NT2/D1 (cell line): ENCODE data around the gene ZNF248.

Source experiments
- DNase-seq: peaks from one replicate; pipeline ENCODE4 v3.0.0-alpha.2; 2011; ENCODE audit warnings: low read depth, low spot score
- H3K27me3 ChIP-seq: 2 replicates; pipeline ENCODE4 v1.6.0; 2011; ENCODE audit warnings: mild to moderate bottlenecking; ENCODE audit not compliant: insufficient read length, insufficient read depth
- H3K36me3 ChIP-seq: 2 replicates; pipeline ENCODE4 v1.6.1; 2011; ENCODE audit warnings: mild to moderate bottlenecking, low read length, mixed read lengths; ENCODE audit not compliant: insufficient read depth, insufficient read length
- H3K4me1 ChIP-seq: 2 replicates; pipeline ENCODE4 v1.5.1; 2011; ENCODE audit not compliant: insufficient read depth, insufficient read length
- H3K4me3 ChIP-seq: 2 replicates; pipeline ENCODE4 v1.5.1; 2011; ENCODE audit warnings: low read depth; ENCODE audit not compliant: insufficient read length
- H3K9ac ChIP-seq: 2 replicates; pipeline ENCODE4 v1.6.0; 2011; ENCODE audit warnings: low read depth; ENCODE audit not compliant: insufficient read length
- H3K9me3 ChIP-seq: 2 replicates; pipeline ENCODE4 v1.5.1; 2011; ENCODE audit warnings: mild to moderate bottlenecking, low read length; ENCODE audit not compliant: insufficient read depth
- SUZ12 ChIP-seq: IDR thresholded peaks from 2 replicates; pipeline ENCODE4 v1.6.1; 2011; ENCODE audit not compliant: insufficient read length, insufficient read depth; ENCODE audit errors: extremely low read depth
- YY1 ChIP-seq: IDR thresholded peaks from 2 replicates; pipeline ENCODE4 v1.6.1; 2011; ENCODE audit not compliant: insufficient read length, insufficient read depth
- ZNF274 ChIP-seq: IDR thresholded peaks from 2 replicates; pipeline ENCODE4 v1.6.1; 2011; ENCODE audit warnings: mild to moderate bottlenecking, low read depth, low read length

The ZNF248 gene

DNA sequence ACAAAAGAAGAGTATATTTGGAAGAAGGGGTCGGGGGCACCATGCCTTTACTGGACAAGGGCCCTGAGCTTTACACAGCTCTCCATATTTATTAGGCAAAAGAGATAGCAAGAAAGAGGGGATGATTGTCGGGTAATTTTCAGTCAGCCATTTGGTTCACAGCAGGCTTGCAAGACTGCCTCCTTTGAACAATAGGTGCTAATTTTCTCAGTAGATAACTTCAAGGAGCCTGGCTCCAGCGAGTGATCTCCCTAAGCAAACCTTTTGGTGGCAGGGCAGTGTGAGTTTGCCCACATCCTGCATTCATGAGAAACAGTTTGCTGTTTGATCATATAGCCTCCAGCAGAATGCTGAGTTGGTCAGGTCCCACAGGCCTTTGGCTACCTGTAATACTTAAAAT, 94.3 kb downstream of the ZNF248 start:
- Histone ChIP-seq H3K4me3 (no peak overlapping the region), H3K27me3 (no peaks in the 10 kb centered on the region), H3K9me3 (peaks cover 14% of the 10 kb centered on the region; the same call in 1 of the 2 replicates), H3K9ac (no peak overlapping the region), H3K36me3 (no peaks in the 10 kb centered on the region), H3K4me1 (no peaks in the 10 kb centered on the region)
- TF ChIP-seq ZNF274 (no peak), YY1 (no peak), SUZ12 (no peak)
- DNase-seq, result no peak

DNA sequence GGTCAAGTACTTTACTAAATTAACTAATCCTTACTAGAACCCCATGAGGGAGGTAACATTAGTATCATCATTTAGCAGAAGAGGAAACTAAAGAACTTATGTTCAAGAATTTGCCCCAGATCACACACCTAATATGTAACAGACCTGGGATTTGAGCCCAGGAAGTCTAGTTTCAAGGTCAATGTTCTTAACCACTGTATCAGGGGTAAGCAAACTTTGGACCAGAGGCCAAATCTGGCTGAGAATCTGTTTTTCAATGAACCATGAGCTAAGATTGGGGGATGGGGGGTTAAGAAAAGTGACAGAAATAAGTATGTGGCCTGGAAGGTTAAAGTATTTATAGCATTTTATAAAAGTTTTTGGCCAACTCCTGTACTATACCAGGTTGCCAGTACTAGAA, 95.1 kb downstream of the ZNF248 start:
- H3K9me3 ChIP-seq, result peaks cover 14% of the 10 kb centered on the region; the same call in 1 of the 2 replicates
- DNase-seq, result no peak
- H3K9ac ChIP-seq, result no peak overlapping the region
- no peaks in the 10 kb centered on the region for H3K4me1 ChIP-seq
- no peak overlapping the region for H3K4me3 ChIP-seq
- H3K27me3 ChIP-seq, result no peaks in the 10 kb centered on the region
- no peaks in the 10 kb centered on the region for H3K36me3 ChIP-seq
- TF ChIP-seq YY1 (no peak), ZNF274 (no peak), SUZ12 (no peak)

DNA sequence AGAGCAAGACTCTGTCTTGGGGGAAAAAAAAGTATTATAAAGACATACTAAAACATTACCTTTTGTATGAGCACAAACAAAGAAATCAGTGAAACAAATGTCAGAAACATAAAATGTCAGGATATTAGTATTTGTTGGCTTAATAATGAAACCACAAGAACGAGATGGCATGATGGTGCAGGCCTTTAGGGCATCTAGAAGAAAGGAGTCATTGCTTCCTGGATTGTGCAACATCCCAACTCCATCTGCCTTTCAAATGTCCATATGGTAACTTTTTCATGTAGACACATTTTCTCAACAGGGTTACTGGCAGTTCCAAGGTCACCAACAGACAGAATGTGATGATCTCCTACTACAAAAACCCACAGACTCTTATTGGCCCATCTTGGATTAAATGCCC, 96.6 kb downstream of the ZNF248 start:
- H3K9me3 ChIP-seq, result peaks cover 14% of the 10 kb centered on the region; the same call in 1 of the 2 replicates

DNA sequence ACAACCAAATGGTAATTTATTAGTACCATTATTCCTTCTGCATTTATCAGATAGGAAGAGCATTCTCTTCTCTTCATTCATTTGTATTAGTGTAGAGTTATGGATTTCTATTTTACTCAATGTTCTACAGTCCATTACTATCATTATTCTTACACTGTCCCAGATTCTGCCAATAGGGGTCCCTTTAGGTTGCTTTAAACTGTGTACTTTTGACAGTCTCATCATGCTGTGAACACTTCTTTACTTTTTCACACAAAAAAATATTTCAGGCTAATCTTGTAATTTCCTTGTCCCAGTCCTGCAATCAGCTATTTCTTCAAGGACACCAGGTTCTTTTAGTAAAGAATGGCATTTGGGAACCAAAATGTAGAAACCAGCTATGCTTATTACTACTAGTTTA, 99.3 kb downstream of the ZNF248 start:
- Histone ChIP-seq H3K9me3 (no peaks in the 10 kb centered on the region), H3K36me3 (no peaks in the 10 kb centered on the region), H3K4me3 (no peak overlapping the region), H3K27me3 (no peaks in the 10 kb centered on the region), H3K9ac (no peak overlapping the region), H3K4me1 (no peaks in the 10 kb centered on the region)
- TF ChIP-seq ZNF274, result no peak
- no peak for TF ChIP-seq SUZ12
- TF ChIP-seq YY1, result no peak
- no peak for DNase-seq

More for the DNA sequence above, 96.6 kb downstream of the ZNF248 start:
- Histone ChIP-seq H3K4me1 (no peaks in the 10 kb centered on the region), H3K9ac (no peak overlapping the region), H3K4me3 (no peak overlapping the region), H3K27me3 (no peaks in the 10 kb centered on the region), H3K36me3 (no peaks in the 10 kb centered on the region)
- DNase-seq, result no peak
- TF ChIP-seq SUZ12, result no peak

DNA sequence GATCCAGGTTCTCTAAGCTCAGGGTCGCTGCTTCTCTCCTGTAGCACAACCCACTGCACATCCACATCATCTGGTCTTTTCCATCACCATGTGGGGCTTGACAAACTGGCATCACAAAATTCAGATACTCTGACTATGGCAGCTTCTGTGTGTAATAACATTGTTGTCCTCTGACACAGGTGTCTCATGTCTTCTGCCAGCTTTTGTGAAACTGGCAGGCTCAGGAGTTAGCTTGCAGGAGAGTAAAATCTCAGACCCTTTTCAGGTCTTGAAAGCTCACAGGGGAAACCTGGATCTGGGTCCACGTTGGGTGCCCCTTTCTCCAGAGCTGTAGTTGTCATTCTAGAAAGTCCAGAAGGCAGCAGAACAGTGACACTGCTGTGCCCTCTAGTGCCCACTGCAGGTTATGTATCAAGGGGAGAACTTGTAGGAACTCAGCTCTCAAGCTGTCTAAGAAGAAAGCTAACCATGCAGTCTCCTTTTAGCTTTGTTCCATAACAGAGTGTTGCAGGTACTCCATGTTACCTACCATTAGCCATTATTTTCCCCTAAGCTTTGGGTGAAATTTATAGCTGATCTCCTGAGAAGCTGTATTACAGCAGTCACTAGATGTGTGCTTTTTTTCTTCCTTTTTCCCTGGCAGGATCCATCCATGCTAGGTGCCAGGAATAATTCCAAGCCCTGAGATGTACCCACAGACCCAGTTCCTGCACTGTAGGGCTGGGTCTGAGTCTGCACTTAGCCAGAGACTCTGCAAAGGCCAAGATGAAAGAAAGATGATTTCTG, 102.7 kb downstream of the ZNF248 start:
- no peaks in the 10 kb centered on the region for H3K4me1 ChIP-seq
- H3K36me3 ChIP-seq, result no peaks in the 10 kb centered on the region
- H3K9ac ChIP-seq, result no peak overlapping the region
- DNase-seq, result peak; percentile 28
- H3K9me3 ChIP-seq, result no peaks in the 10 kb centered on the region
- no peak overlapping the region for H3K4me3 ChIP-seq
- H3K27me3 ChIP-seq, result no peaks in the 10 kb centered on the region
- no peak for TF ChIP-seq SUZ12
- no peak for TF ChIP-seq YY1
- no peak for TF ChIP-seq ZNF274

DNA sequence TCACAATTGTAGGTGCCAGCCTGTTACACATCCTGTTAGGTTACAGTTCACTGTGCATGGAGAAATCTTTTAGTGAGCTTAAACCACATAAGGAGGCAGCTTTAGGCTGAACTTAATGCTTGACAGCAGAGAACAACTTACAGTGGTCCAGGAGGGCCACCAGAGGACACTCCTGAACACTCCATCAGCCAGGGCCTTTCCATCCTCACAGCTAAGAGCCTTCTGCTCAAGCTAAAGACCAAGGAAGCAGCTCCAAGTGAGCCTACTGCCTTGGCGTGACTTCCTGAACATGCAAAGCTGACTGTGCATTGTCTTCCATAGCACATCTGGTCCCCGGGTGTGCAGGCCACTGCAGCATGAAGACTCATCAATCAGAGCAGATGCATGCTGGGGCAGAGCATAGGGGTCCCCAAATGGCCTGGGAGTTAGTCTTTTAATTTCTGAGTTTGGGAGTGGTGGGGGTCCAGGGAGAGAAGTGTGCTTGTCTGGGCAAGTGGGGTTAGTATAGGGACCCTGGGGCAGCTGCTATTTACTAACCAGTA, 105.0 kb downstream of the ZNF248 start:
- DNase-seq, result no peak
- TF ChIP-seq ZNF274 (no peak), SUZ12 (no peak), YY1 (no peak)
- Histone ChIP-seq H3K27me3 (no peaks in the 10 kb centered on the region), H3K4me1 (no peaks in the 10 kb centered on the region), H3K9me3 (no peaks in the 10 kb centered on the region), H3K4me3 (no peak overlapping the region), H3K9ac (no peak overlapping the region), H3K36me3 (no peaks in the 10 kb centered on the region)

DNA sequence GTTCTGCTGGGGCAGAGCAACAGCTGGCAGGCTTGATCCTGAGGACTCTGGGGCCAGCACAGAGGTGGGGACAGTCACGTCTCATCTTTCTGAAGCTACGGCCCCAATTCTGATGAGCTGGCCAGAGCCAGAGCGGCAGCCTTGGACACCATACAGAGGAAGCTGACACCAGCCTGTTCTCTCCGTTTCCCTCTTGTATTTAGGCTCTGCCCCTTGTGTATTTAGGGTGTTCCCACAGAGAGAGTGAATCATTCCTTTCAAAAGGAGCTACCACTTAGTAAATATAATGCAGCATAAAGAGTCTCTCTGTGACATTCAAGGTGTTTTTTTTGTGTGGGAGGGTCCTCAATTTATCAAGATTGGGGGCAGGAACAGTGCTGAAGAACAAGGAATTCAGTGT, 109.2 kb downstream of the ZNF248 start:
- Histone ChIP-seq H3K4me1 (no peaks in the 10 kb centered on the region), H3K36me3 (no peaks in the 10 kb centered on the region), H3K9ac (no peak overlapping the region), H3K9me3 (no peaks in the 10 kb centered on the region), H3K27me3 (no peaks in the 10 kb centered on the region), H3K4me3 (no peak overlapping the region)
- TF ChIP-seq YY1 (no peak), SUZ12 (no peak), ZNF274 (no peak)
- DNase-seq, result no peak
